GM23338 (cell line): ENCODE results near the gene ID4.

Experiments used
- CTCF ChIP-seq, 2 experiments: fragments of 200-600 bp in 1 of 2; sonication (generic) in 1 of 2; conservative IDR thresholded peaks; 2 replicates each; pipeline versions ENCODE4 v1.5.1 to v1.6.1; 2016 to 2017; ENCODE audit warnings: antibody characterized with exemption in 2 of 2, low read depth in 2 of 2, mild to moderate bottlenecking in 2 of 2, moderate library complexity in 1 of 2
- EZH2 ChIP-seq: fragments of 200-600 bp; sonication (generic); IDR thresholded peaks from one replicate; pipeline ENCODE4 v1.8.0; 2017; ENCODE audit warnings: antibody characterized with exemption, mild to moderate bottlenecking, low read depth; ENCODE audit not compliant: unreplicated experiment
- EZH2phosphoT487 ChIP-seq: fragments of 200-600 bp; sonication (generic); IDR thresholded peaks from one replicate; pipeline ENCODE4 v1.8.1; 2018; ENCODE audit warnings: antibody characterized with exemption; ENCODE audit not compliant: unreplicated experiment
- JUNB ChIP-seq: IDR thresholded peaks from one replicate; pipeline ENCODE4 v1.6.1; 2016; ENCODE audit warnings: antibody characterized with exemption; ENCODE audit not compliant: unreplicated experiment
- POLR2AphosphoS5 ChIP-seq: IDR thresholded peaks from 2 replicates; pipeline ENCODE4 v1.6.1; 2016; ENCODE audit warnings: antibody characterized with exemption, low read depth
- REST ChIP-seq: IDR thresholded peaks from one replicate; pipeline ENCODE4 v1.6.1; 2018; ENCODE audit warnings: antibody characterized with exemption; ENCODE audit not compliant: unreplicated experiment
- STAT1 ChIP-seq: IDR thresholded peaks from one replicate; pipeline ENCODE4 v1.6.1; 2016; ENCODE audit warnings: antibody characterized with exemption; ENCODE audit not compliant: unreplicated experiment
- ZNF331 ChIP-seq: fragments of 250-450 bp; sonication (Bioruptor Pico); IDR thresholded peaks from 2 replicates; pipeline ENCODE4 v1.5.0; 2020; ENCODE audit warnings: low read depth, mild to moderate bottlenecking, moderate library complexity

- TF ChIP-seq CTCF (conservative IDR thresholded peaks at IDR 0.05; ENCODE audit: low read depth in 2 of 2) (no peak), REST (no peak), POLR2AphosphoS5 (no peak), EZH2phosphoT487 (no peak), EZH2 (no peak), JUNB (no peak), ZNF331 (CRISPR knock-in tag) (no peak), STAT1 (no peak)
These were observed 4.0 kb downstream of the ID4 start for GRCh38 chr6:19841181-19841580.
